Stimulated activated CD8-positive, alpha-beta memory T cell treated with anti-CD3 and anti-CD28 coated beads, Interleukin-7, amount 100 ng/mL, for 4 hours (primary cell): ENCODE measurements around the gene PCSK4.
A peak's percentile ranks its signal among the peaks of the same experiment; 100 is the strongest.
"Not testable (repeated sequence)": the region's sequence is repeated elsewhere in the genome, so short reads cannot be mapped to it uniquely, and the experiment has no call there.

ENCODE experiments used
- DNase-seq, 2 donors: peaks; one replicate each; pipeline ENCODE4 v3.0.0-alpha.2; 2020; ENCODE audit warnings: low read depth in 2 of 2

The PCSK4 gene

GRCh38 chr19:1522061-1522460, 31.9 kb upstream of the PCSK4 start:
- no peak for DNase-seq

GRCh38 chr19:1521636-1522035, 31.5 kb upstream of the PCSK4 start:
- no peak for DNase-seq

- no peak for DNase-seq
These were observed 30.1 kb upstream of the PCSK4 start for GRCh38 chr19:1520203-1520780.

- not testable (repeated sequence) for DNase-seq
These were observed 29.7 kb upstream of the PCSK4 start for GRCh38 chr19:1519802-1520201.

- DNase-seq: no peak
These were observed 28.3 kb upstream of the PCSK4 start for GRCh38 chr19:1518471-1518870.

GRCh38 chr19:1516395-1516753, 26.2 kb upstream of the PCSK4 start:
- DNase-seq: no peak

- DNase-seq: no peak
These were observed 25.0 kb upstream of the PCSK4 start for GRCh38 chr19:1514986-1515721.

- DNase-seq: no peak
These were observed 24.1 kb upstream of the PCSK4 start for GRCh38 chr19:1514295-1514661.

GRCh38 chr19:1513499-1514294, 23.5 kb upstream of the PCSK4 start:
- DNase-seq: peak; percentile 35 to 53

GRCh38 chr19:1512671-1513498, 22.7 kb upstream of the PCSK4 start, which contains the start of gene ADAMTSL5:
ADAMTSL5 (minus strand) TSS chr19:1513019; CDS start chr19:1510943, 2,076 bp downstream.
- DNase-seq: peak; percentile 6 to 64

- no peak for DNase-seq
These were observed 21.5 kb upstream of the PCSK4 start for GRCh38 chr19:1511318-1512317.

- no peak for DNase-seq
These were observed 20.7 kb upstream of the PCSK4 start for GRCh38 chr19:1510807-1511206.

GRCh38 chr19:1510442-1510806, 20.3 kb upstream of the PCSK4 start:
- DNase-seq: no peak

- DNase-seq: no peak
These were observed 19.7 kb upstream of the PCSK4 start for GRCh38 chr19:1509602-1510441.

- no peak for DNase-seq
These were observed 18.3 kb upstream of the PCSK4 start for GRCh38 chr19:1508507-1508856.

- peak; percentile 82 to 86 for DNase-seq
These were observed 17.8 kb upstream of the PCSK4 start for GRCh38 chr19:1507763-1508506.

- no peak for DNase-seq
These were observed 17.1 kb upstream of the PCSK4 start for GRCh38 chr19:1507192-1507660.

GRCh38 chr19:1505991-1506881, 16.1 kb upstream of the PCSK4 start:
- no peak for DNase-seq
